Immature natural killer cell (primary cell): ENCODE measurements around the gene AAK1. TPM values are rescaled to one million over a fixed set of nuclear protein-coding genes. Genes with fewer than 3 reads are reported as not detected.
"Not testable (repeated sequence)": the region's sequence is repeated elsewhere in the genome, so short reads cannot be mapped to it uniquely, and the experiment has no call there.

Experiments used
- DNase-seq, 3 donors: peaks; one replicate each; pipeline ENCODE4 v3.0.0; 2022; ENCODE audit warnings: mixed read lengths in 1 of 3
- H3K27ac Mint-ChIP-seq, 6 donors: one replicate each; pipeline ENCODE4 v1.8.0; 2020; ENCODE audit warnings: mixed read lengths in 6 of 6, mild to moderate bottlenecking in 5 of 6, inconsistent platforms in 4 of 6, moderate library complexity in 3 of 6
- H3K27me3 Mint-ChIP-seq, 3 donors: one replicate each; pipeline ENCODE4 v1.8.0; 2020 to 2021; ENCODE audit warnings: low read depth in 3 of 3, mild to moderate bottlenecking in 3 of 3, mixed read lengths in 3 of 3, moderate library complexity in 3 of 3, inconsistent platforms in 1 of 3
- H3K36me3 Mint-ChIP-seq, 3 donors: one replicate each; pipeline ENCODE4 v1.8.0; 2020; ENCODE audit warnings: mixed read lengths in 3 of 3, inconsistent platforms in 2 of 3, mild to moderate bottlenecking in 2 of 3
- H3K4me1 Mint-ChIP-seq, 2 donors: one replicate each; pipeline ENCODE4 v1.8.0; 2020; ENCODE audit warnings: inconsistent platforms in 2 of 2, mild to moderate bottlenecking in 2 of 2, mixed read lengths in 2 of 2, moderate library complexity in 1 of 2
- H3K4me3 Mint-ChIP-seq, 5 donors: one replicate each; pipeline ENCODE4 v1.8.0; 2020; ENCODE audit warnings: mild to moderate bottlenecking in 5 of 5, mixed read lengths in 5 of 5, inconsistent platforms in 3 of 5, moderate library complexity in 3 of 5
- H3K9me3 Mint-ChIP-seq, 6 donors: one replicate each; pipeline ENCODE4 v1.8.0; 2020; ENCODE audit warnings: mild to moderate bottlenecking in 6 of 6, mixed read lengths in 6 of 6, inconsistent platforms in 4 of 6, moderate library complexity in 3 of 6
- polyA plus RNA-seq, 3 donors: library from polyadenylated mRNA; unstranded; fragments of 300-500 nt; fragmentation: Illumina TruSeq; gene quantifications; one replicate each; pipeline ENCODE4 v1.2.3, GENCODE V29; 2021

Gene AAK1
- polyA plus RNA-seq, 3 donors from 2014 or later, result 23.1 to 121 (median 38.2) TPM

- H3K4me1 Mint-ChIP-seq, result no peaks in the 10 kb centered on the region
- peaks cover 0 to 4% (median 0%) of the 10 kb centered on the region in 6 donors for H3K9me3 Mint-ChIP-seq
- no peak for DNase-seq
- H3K27ac Mint-ChIP-seq, result no peak overlapping the region
- no peak overlapping the region for H3K4me3 Mint-ChIP-seq
- no peaks in the 10 kb centered on the region for H3K36me3 Mint-ChIP-seq
- peaks cover 0 to 6% (median 0%) of the 10 kb centered on the region in 3 donors for H3K27me3 Mint-ChIP-seq
Measured at GRCh38 chr2:69674316-69674670, 30.8 kb upstream of the AAK1 start.

GRCh38 chr2:69673098-69673497, 29.6 kb upstream of the AAK1 start:
- not testable (repeated sequence) for H3K36me3 Mint-ChIP-seq, H3K9me3 Mint-ChIP-seq, H3K4me1 Mint-ChIP-seq, DNase-seq, H3K27me3 Mint-ChIP-seq, H3K4me3 Mint-ChIP-seq, H3K27ac Mint-ChIP-seq

DNA sequence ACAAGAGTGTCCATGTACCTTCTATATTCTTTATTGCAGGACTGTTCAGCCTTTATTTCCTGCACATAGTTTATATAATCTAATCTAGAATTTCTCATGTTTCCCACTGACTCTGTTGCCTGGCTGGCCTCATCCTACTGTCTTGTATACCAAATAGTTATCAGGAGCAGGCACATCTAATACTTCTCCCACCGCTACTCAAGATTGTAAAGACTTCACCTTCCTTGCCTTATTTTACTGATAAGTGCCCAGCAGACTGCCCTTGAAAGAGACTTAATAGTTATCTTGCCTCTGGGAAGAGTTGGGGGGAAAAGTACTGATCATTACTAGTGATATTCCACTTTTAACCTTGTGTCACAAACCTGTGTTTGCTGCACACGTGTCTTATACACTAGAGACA, 26.1 kb upstream of the AAK1 start:
- H3K9me3 Mint-ChIP-seq, result peaks cover 0 to 4% (median 0%) of the 10 kb centered on the region in 6 donors
- H3K27me3 Mint-ChIP-seq, result peaks cover 0 to 4% (median 0%) of the 10 kb centered on the region in 3 donors
- H3K4me3 Mint-ChIP-seq, result no peak overlapping the region
- no peak for DNase-seq
- H3K36me3 Mint-ChIP-seq, result no peaks in the 10 kb centered on the region
- H3K27ac Mint-ChIP-seq, result no peak overlapping the region
- H3K4me1 Mint-ChIP-seq, result peaks cover 6 to 11% of the 10 kb centered on the region in 2 donors

GRCh38 chr2:69668598-69668997, 25.1 kb upstream of the AAK1 start:
- peaks cover 6 to 11% of the 10 kb centered on the region in 2 donors for H3K4me1 Mint-ChIP-seq
- H3K27me3 Mint-ChIP-seq, result peaks cover 0 to 2% (median 0%) of the 10 kb centered on the region in 3 donors
- no peak overlapping the region for H3K4me3 Mint-ChIP-seq
- no peak for DNase-seq
- no peak overlapping the region for H3K27ac Mint-ChIP-seq
- peaks cover 0 to 3% (median 2%) of the 10 kb centered on the region in 3 donors for H3K36me3 Mint-ChIP-seq
- H3K9me3 Mint-ChIP-seq, result peaks cover 0 to 4% (median 0%) of the 10 kb centered on the region in 6 donors

DNA sequence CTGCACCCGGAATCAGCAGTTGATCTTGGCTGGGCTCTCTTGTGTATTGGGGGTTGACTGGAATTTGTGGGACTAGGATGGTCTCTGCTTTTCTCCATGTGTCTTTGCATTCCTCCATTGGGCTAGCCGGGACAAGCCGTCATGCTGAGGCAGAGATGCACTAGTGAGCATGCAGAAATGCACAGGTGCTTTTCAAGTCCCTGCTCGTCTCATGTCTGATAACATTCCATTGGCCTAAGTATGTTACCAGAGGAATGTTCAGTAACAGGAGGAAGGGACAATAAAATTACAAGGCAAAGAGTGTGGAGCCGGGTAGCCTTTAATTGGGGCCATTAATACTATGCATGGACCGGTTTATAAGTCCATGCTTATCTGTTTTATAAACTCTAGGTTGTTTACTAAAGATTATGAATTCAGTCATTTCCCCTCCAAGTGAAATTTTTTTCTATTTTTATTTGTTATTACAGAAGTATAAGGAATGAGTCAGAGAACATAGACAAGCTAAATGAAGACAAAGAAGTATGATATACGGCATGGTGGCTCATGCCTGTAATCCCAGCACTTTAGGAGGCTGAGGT, 24.4 kb upstream of the AAK1 start:
- Mint-ChIP-seq H3K4me3 (no peak overlapping the region), H3K4me1 (peaks cover 6 to 11% of the 10 kb centered on the region in 2 donors), H3K9me3 (peaks cover 0 to 4% (median 0%) of the 10 kb centered on the region in 6 donors), H3K27me3 (peaks cover 0 to 2% (median 0%) of the 10 kb centered on the region in 3 donors), H3K27ac (no peak overlapping the region), H3K36me3 (peaks cover 0 to 6% (median 5%) of the 10 kb centered on the region in 3 donors)
- no peak for DNase-seq

DNA sequence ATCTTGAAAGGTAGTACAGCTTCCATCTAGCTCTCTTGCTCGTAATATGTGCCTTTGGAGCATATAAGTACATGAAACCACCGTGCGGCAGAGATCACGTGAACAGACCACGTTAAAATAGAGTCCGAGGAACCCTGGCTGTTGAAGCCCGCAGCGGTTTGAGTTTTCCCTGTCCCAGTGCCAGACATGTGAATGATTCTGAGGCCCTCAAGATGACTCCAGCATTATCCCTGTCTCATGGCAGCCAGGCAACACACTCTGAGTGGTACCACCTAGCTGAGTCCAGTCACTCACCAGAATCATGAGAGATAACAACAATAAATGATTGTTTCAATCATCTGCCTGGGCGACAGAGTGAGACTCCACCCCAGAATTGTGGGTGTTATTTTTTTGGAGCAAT, 21.6 kb upstream of the AAK1 start:
- DNase-seq, result no peak
- H3K27me3 Mint-ChIP-seq, result peaks cover 0 to 2% (median 0%) of the 10 kb centered on the region in 3 donors
- H3K27ac Mint-ChIP-seq, result no peak overlapping the region
- peaks cover 0 to 6% (median 5%) of the 10 kb centered on the region in 3 donors for H3K36me3 Mint-ChIP-seq
- H3K4me1 Mint-ChIP-seq, result peaks cover 6 to 11% of the 10 kb centered on the region in 2 donors
- H3K4me3 Mint-ChIP-seq, result no peak overlapping the region
- H3K9me3 Mint-ChIP-seq, result no peaks in the 10 kb centered on the region

GRCh38 chr2:69663860-69664259, 20.3 kb upstream of the AAK1 start:
- H3K27me3 Mint-ChIP-seq, result peaks cover 0 to 2% (median 0%) of the 10 kb centered on the region in 3 donors
- H3K4me1 Mint-ChIP-seq, result peaks cover 6 to 11% of the 10 kb centered on the region in 2 donors
- no peaks in the 10 kb centered on the region for H3K9me3 Mint-ChIP-seq

DNA sequence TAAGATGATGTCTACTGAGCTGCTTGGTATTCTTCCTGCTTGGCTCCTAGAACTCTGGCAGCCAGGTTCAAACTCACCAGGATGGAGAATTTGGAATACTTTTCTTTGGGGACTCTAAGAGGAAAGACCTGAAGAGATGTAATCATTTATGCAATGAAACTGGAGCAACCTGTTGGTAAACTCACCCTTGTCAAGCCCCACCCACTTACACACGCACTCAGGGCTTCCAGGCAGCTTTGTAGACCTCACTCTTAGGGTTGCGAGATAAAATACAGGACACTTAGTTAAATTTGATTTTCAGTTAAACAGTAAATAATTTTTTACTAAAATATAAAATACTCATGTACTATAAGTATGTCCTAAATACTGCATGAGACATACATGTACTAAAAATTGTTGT, 19.0 kb upstream of the AAK1 start:
- H3K27ac Mint-ChIP-seq, H3K4me1 Mint-ChIP-seq, H3K36me3 Mint-ChIP-seq, H3K27me3 Mint-ChIP-seq, H3K4me3 Mint-ChIP-seq, H3K9me3 Mint-ChIP-seq, DNase-seq: not testable (repeated sequence)

More at GRCh38 chr2:69663860-69664259, 20.3 kb upstream of the AAK1 start:
- no peak for DNase-seq
- Mint-ChIP-seq H3K27ac (no peak overlapping the region), H3K36me3 (peaks cover 0 to 6% (median 5%) of the 10 kb centered on the region in 3 donors), H3K4me3 (no peak overlapping the region)

- Mint-ChIP-seq H3K27ac (no peak overlapping the region), H3K9me3 (no peaks in the 10 kb centered on the region), H3K4me1 (no peaks in the 10 kb centered on the region), H3K27me3 (peaks cover 0 to 2% (median 0%) of the 10 kb centered on the region in 3 donors), H3K36me3 (peaks cover 0 to 6% (median 5%) of the 10 kb centered on the region in 3 donors), H3K4me3 (no peak overlapping the region)
- DNase-seq, result no peak
Measured at GRCh38 chr2:69660637-69661036, 17.1 kb upstream of the AAK1 start.

- DNase-seq, result no peak
- Mint-ChIP-seq H3K36me3 (peaks cover 0 to 6% (median 5%) of the 10 kb centered on the region in 3 donors), H3K27ac (no peak overlapping the region), H3K4me1 (peaks cover 0 to 5% of the 10 kb centered on the region in 2 donors), H3K4me3 (no peak overlapping the region), H3K9me3 (no peaks in the 10 kb centered on the region), H3K27me3 (peaks cover 0 to 2% (median 0%) of the 10 kb centered on the region in 3 donors)
Measured at GRCh38 chr2:69659941-69660483, 16.5 kb upstream of the AAK1 start.

- no peak for DNase-seq
- H3K4me3 Mint-ChIP-seq, result no peak overlapping the region
- peaks cover 0 to 7% of the 10 kb centered on the region in 2 donors for H3K4me1 Mint-ChIP-seq
- H3K36me3 Mint-ChIP-seq, result peaks cover 0 to 6% (median 5%) of the 10 kb centered on the region in 3 donors
- peak overlapping the region in 1 of 6 donors; percentile 51 for H3K27ac Mint-ChIP-seq
- H3K9me3 Mint-ChIP-seq, result no peaks in the 10 kb centered on the region
- peaks cover 0 to 2% (median 0%) of the 10 kb centered on the region in 3 donors for H3K27me3 Mint-ChIP-seq
Measured at GRCh38 chr2:69659349-69659748, 15.8 kb upstream of the AAK1 start.

DNA sequence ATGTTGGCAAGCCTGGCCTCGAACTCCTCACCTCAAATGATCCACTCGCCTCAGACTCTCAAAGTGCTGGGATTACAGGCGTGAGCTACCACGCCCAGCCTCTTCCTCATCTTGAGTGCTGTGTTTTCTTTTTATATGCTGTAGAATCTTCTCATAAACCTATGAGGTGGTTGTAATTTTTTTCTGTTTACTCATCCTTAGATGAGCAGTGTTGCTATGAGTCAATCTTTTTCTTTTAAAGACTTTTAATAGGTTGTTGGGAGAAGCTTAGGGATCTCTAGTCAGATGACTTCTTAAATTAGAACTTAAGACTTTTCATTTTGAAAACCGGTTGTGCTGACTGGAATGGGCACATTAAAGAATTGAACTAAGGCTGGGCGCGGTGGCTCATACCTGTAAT, 8.7 kb upstream of the AAK1 start:
- DNase-seq, result no peak
- H3K27me3 Mint-ChIP-seq, result peaks cover 0 to 10% (median 2%) of the 10 kb centered on the region in 3 donors
- peaks cover 41 to 49% of the 10 kb centered on the region in 2 donors for H3K4me1 Mint-ChIP-seq
- H3K36me3 Mint-ChIP-seq, result no peaks in the 10 kb centered on the region
- H3K9me3 Mint-ChIP-seq, result no peaks in the 10 kb centered on the region
- peak overlapping the region in 4 of 5 donors; percentile 58 to 72 (median 62) for H3K4me3 Mint-ChIP-seq
- peak overlapping the region; percentile 5 to 86 (median 76) for H3K27ac Mint-ChIP-seq

- not testable (repeated sequence) for H3K36me3 Mint-ChIP-seq, DNase-seq, H3K9me3 Mint-ChIP-seq
- H3K4me3 Mint-ChIP-seq, result peak overlapping the region; percentile 34 to 98 (median 85)
- H3K27me3 Mint-ChIP-seq, result peaks cover 11 to 31% (median 18%) of the 10 kb centered on the region in 3 donors
- peaks cover 69 to 72% of the 10 kb centered on the region in 2 donors for H3K4me1 Mint-ChIP-seq
- H3K27ac Mint-ChIP-seq, result peak overlapping the region; percentile 82 to 98 (median 96)
Measured at GRCh38 chr2:69647196-69647595, 3.7 kb upstream of the AAK1 start.

GRCh38 chr2:69646714-69647113, 3.2 kb upstream of the AAK1 start:
- H3K27ac Mint-ChIP-seq, result peak overlapping the region; percentile 82 to 98 (median 96)
- H3K27me3 Mint-ChIP-seq, result peaks cover 11 to 31% (median 18%) of the 10 kb centered on the region in 3 donors
- H3K4me3 Mint-ChIP-seq, result peak overlapping the region; percentile 34 to 98 (median 85)
- H3K9me3 Mint-ChIP-seq, result no peaks in the 10 kb centered on the region
- peaks cover 70 to 72% of the 10 kb centered on the region in 2 donors for H3K4me1 Mint-ChIP-seq
- no peaks in the 10 kb centered on the region for H3K36me3 Mint-ChIP-seq
- no peak for DNase-seq
